ENCODE data around the gene LIPC. TPM values are rescaled to one million over a fixed set of nuclear protein-coding genes. Genes with fewer than 3 reads are reported as not detected.

Gene LIPC
- total and polyA plus RNA-seq, 2 experiments from 2014 or later: not detected

DNA sequence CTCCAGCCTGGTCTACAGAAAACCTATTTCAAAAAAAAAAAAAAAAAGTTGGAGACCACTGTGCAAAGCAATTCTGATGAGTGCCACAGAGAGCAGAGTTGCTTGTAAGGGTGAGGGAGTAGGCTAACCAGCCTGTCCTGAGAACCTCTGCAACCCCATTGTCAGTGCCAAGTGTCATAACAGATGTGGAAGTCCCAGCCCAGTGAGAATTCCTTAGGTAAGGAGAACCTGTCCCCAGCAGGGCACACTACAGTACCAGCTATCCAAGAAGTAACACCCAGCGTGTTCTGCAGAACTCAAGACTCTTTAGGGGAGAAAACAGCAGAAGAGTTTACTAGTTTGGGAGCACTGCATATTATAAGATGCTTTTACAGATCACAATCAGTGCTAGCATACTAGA, 156.3 kb downstream of the LIPC start:
- no peak for TF ChIP-seq STAT1 (IDR thresholded peaks at IDR 0.05; ENCODE audit: unreplicated experiment)
- TF ChIP-seq, protein P1, sequence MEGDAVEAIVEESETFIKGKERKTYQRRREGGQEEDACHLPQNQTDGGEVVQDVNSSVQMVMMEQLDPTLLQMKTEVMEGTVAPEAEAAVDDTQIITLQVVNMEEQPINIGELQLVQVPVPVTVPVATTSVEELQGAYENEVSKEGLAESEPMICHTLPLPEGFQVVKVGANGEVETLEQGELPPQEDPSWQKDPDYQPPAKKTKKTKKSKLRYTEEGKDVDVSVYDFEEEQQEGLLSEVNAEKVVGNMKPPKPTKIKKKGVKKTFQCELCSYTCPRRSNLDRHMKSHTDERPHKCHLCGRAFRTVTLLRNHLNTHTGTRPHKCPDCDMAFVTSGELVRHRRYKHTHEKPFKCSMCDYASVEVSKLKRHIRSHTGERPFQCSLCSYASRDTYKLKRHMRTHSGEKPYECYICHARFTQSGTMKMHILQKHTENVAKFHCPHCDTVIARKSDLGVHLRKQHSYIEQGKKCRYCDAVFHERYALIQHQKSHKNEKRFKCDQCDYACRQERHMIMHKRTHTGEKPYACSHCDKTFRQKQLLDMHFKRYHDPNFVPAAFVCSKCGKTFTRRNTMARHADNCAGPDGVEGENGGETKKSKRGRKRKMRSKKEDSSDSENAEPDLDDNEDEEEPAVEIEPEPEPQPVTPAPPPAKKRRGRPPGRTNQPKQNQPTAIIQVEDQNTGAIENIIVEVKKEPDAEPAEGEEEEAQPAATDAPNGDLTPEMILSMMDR (conservative IDR thresholded peaks at IDR 0.05; ENCODE audit: low read depth in 2 of 2): 0 out of 4 replicates have a peak, but pooled peaks of 1 of the 2 experiments have one; percentile 28
- H3K9me3 Mint-ChIP-seq: no peaks in the 10 kb centered on the region; the same call in 2 of the 3 replicates
- ATAC-seq (peak; percentile 64), DNase-seq (ENCODE audit: low spot score) (peak; percentile 37)
- H3K27ac Mint-ChIP-seq: no peak overlapping the region
- H3K9me2 ChIP-seq (ENCODE audit: insufficient read depth): no peaks in the 10 kb centered on the region
- H3K27me3 ChIP-seq (ENCODE audit: insufficient read depth): no peaks in the 10 kb centered on the region
- H3K36me3 Mint-ChIP-seq (ENCODE audit: low read depth): no peaks in the 10 kb centered on the region
- H3K27me3 Mint-ChIP-seq (ENCODE audit: insufficient read depth, low read depth, poor library complexity): peaks cover 3% of the 10 kb centered on the region
- peaks cover 6% of the 10 kb centered on the region; the same call in 1 of the 3 replicates for H3K4me1 Mint-ChIP-seq
- no peaks in the 10 kb centered on the region for H4K20me1 ChIP-seq (replicated peaks; ENCODE audit: insufficient read depth)
- no peak overlapping the region for H2AFZ ChIP-seq
- H3F3A ChIP-seq (replicated peaks; ENCODE audit: low read depth): no peaks in the 10 kb centered on the region
- no peak overlapping the region for H3K4me3 Mint-ChIP-seq
- no peaks in the 10 kb centered on the region for H3K36me3 ChIP-seq (ENCODE audit: insufficient read depth)
- H3K4me1 ChIP-seq (ENCODE audit: insufficient read depth): no peaks in the 10 kb centered on the region
- H3K4me3 ChIP-seq: no peak overlapping the region
- no peaks in the 10 kb centered on the region for H3K79me2 ChIP-seq (replicated peaks; ENCODE audit: insufficient read depth)
- H3K4me2 ChIP-seq: no peak overlapping the region
- H3K27ac ChIP-seq (ENCODE audit: low read depth): no peak overlapping the region

DNA sequence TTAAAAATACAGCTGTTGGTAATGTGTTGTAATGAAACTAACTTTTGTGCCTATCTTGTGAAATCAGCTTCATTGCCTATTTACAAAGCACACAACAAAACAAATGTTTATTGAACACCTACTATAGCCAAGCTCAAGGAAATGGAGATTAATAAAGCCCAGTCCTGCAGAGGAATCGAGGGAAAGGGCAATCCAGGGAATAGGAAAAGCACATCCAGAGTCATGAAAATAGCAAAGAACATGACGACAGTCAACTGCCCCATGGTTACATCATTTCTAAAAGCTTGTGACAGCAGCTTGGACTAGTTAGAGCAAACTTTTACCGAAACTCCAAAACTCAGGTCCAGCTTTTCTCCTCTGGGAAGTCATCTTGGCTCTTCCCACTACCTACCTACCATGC, 157.3 kb downstream of the LIPC start:
- no peak for ATAC-seq
- H3F3A ChIP-seq (replicated peaks; ENCODE audit: low read depth): no peaks in the 10 kb centered on the region
- Mint-ChIP-seq H3K4me3 (no peak overlapping the region), H3K36me3 (ENCODE audit: low read depth) (no peaks in the 10 kb centered on the region), H3K4me1 (peaks cover 6% of the 10 kb centered on the region; the same call in 1 of the 3 replicates), H3K27me3 (ENCODE audit: insufficient read depth, low read depth, poor library complexity) (peaks cover 3% of the 10 kb centered on the region), H3K9me3 (no peaks in the 10 kb centered on the region), H3K27ac (no peak overlapping the region)
- no peaks in the 10 kb centered on the region for H3K79me2 ChIP-seq (replicated peaks; ENCODE audit: insufficient read depth)
- no peaks in the 10 kb centered on the region for H3K4me1 ChIP-seq (ENCODE audit: insufficient read depth)
- no peaks in the 10 kb centered on the region for H4K20me1 ChIP-seq (replicated peaks; ENCODE audit: insufficient read depth)
- no peak overlapping the region for H3K4me2 ChIP-seq
- H3K4me3 ChIP-seq: no peak overlapping the region
- no peak overlapping the region for H2AFZ ChIP-seq
- H3K36me3 ChIP-seq (ENCODE audit: insufficient read depth): no peaks in the 10 kb centered on the region
- TF ChIP-seq JUNB (IDR thresholded peaks at IDR 0.05; ENCODE audit: unreplicated experiment) (no peak), POLR2AphosphoS5 (IDR thresholded peaks at IDR 0.05; ENCODE audit: low read depth) (no peak)
- no peak overlapping the region for H3K27ac ChIP-seq (ENCODE audit: low read depth)
- no peak for DNase-seq (ENCODE audit: low spot score)
- H3K9me2 ChIP-seq (ENCODE audit: insufficient read depth): no peaks in the 10 kb centered on the region
- H3K27me3 ChIP-seq (ENCODE audit: insufficient read depth): no peaks in the 10 kb centered on the region

DNA sequence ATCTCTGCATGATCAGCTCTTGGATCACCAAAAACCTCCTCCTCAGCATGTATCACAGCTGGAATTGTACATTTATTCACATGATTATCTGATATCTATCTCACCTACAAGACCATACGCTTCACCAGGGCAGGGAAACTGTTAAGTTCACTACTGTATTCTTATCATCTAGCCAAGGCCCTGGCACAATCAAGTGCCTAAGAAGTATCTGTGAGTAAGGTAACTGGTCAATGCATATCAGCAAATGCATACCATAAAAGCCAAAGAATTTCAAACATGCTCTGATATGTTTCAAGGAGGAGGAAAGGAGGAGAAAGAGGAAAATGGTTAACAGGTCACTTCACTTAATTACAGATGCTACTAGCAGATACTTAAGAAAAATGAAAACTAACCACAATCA, 158.4 kb downstream of the LIPC start:
- ATAC-seq: no peak
- peaks cover 3% of the 10 kb centered on the region for H3K27me3 Mint-ChIP-seq (ENCODE audit: insufficient read depth, low read depth, poor library complexity)
- Histone ChIP-seq H3K4me3 (no peak overlapping the region), H3K79me2 (replicated peaks; ENCODE audit: insufficient read depth) (no peaks in the 10 kb centered on the region), H2AFZ (no peak overlapping the region), H3K36me3 (ENCODE audit: insufficient read depth) (no peaks in the 10 kb centered on the region), H3K27me3 (ENCODE audit: insufficient read depth) (no peaks in the 10 kb centered on the region), H4K20me1 (replicated peaks; ENCODE audit: insufficient read depth) (no peaks in the 10 kb centered on the region), H3F3A (replicated peaks; ENCODE audit: low read depth) (no peaks in the 10 kb centered on the region), H3K4me1 (ENCODE audit: insufficient read depth) (no peaks in the 10 kb centered on the region), H3K27ac (ENCODE audit: low read depth) (no peak overlapping the region), H3K9me2 (ENCODE audit: insufficient read depth) (no peaks in the 10 kb centered on the region), H3K4me2 (no peak overlapping the region)
- H3K4me1 Mint-ChIP-seq: peaks cover 6% of the 10 kb centered on the region; the same call in 1 of the 3 replicates
- TF ChIP-seq EZH2 (IDR thresholded peaks at IDR 0.05; ENCODE audit: low read depth, unreplicated experiment) (no peak), STAT1 (IDR thresholded peaks at IDR 0.05; ENCODE audit: unreplicated experiment) (no peak), EZH2phosphoT487 (IDR thresholded peaks at IDR 0.05; ENCODE audit: unreplicated experiment) (no peak), CREB1 (CRISPR knock-in tag; IDR thresholded peaks at IDR 0.05; ENCODE audit: low read depth) (no peak), NANOG (IDR thresholded peaks at IDR 0.05; ENCODE audit: borderline replicate concordance) (no peak), POLR2AphosphoS5 (IDR thresholded peaks at IDR 0.05; ENCODE audit: low read depth) (no peak), ZNF331 (CRISPR knock-in tag; IDR thresholded peaks at IDR 0.05; ENCODE audit: low read depth) (no peak)
- TF ChIP-seq, protein P2, sequence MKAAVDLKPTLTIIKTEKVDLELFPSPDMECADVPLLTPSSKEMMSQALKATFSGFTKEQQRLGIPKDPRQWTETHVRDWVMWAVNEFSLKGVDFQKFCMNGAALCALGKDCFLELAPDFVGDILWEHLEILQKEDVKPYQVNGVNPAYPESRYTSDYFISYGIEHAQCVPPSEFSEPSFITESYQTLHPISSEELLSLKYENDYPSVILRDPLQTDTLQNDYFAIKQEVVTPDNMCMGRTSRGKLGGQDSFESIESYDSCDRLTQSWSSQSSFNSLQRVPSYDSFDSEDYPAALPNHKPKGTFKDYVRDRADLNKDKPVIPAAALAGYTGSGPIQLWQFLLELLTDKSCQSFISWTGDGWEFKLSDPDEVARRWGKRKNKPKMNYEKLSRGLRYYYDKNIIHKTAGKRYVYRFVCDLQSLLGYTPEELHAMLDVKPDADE (IDR thresholded peaks at IDR 0.05): no peak
- TF ChIP-seq, protein P3, sequence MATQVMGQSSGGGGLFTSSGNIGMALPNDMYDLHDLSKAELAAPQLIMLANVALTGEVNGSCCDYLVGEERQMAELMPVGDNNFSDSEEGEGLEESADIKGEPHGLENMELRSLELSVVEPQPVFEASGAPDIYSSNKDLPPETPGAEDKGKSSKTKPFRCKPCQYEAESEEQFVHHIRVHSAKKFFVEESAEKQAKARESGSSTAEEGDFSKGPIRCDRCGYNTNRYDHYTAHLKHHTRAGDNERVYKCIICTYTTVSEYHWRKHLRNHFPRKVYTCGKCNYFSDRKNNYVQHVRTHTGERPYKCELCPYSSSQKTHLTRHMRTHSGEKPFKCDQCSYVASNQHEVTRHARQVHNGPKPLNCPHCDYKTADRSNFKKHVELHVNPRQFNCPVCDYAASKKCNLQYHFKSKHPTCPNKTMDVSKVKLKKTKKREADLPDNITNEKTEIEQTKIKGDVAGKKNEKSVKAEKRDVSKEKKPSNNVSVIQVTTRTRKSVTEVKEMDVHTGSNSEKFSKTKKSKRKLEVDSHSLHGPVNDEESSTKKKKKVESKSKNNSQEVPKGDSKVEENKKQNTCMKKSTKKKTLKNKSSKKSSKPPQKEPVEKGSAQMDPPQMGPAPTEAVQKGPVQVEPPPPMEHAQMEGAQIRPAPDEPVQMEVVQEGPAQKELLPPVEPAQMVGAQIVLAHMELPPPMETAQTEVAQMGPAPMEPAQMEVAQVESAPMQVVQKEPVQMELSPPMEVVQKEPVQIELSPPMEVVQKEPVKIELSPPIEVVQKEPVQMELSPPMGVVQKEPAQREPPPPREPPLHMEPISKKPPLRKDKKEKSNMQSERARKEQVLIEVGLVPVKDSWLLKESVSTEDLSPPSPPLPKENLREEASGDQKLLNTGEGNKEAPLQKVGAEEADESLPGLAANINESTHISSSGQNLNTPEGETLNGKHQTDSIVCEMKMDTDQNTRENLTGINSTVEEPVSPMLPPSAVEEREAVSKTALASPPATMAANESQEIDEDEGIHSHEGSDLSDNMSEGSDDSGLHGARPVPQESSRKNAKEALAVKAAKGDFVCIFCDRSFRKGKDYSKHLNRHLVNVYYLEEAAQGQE (IDR thresholded peaks at IDR 0.05; ENCODE audit: unreplicated experiment): no peak
- TF ChIP-seq, protein P1 (conservative IDR thresholded peaks at IDR 0.05; ENCODE audit: low read depth in 2 of 2): no peak
- no peak for DNase-seq (ENCODE audit: low spot score)
- no peak overlapping the region for H3K27ac Mint-ChIP-seq
- no peaks in the 10 kb centered on the region for H3K9me3 Mint-ChIP-seq
- H3K36me3 Mint-ChIP-seq (ENCODE audit: low read depth): no peaks in the 10 kb centered on the region
- H3K4me3 Mint-ChIP-seq: no peak overlapping the region
